Right lobe of liver (tissue), 6 donors: Measurements from ENCODE around the gene NOD2. TPM values are rescaled to one million over a fixed set of nuclear protein-coding genes. Genes with fewer than 3 reads are reported as not detected.

Experiments used
- ATAC-seq, 4 donors: fragments of 200-7000 bp; cut with Tn5 transposase; one replicate each; pipeline ENCODE4 v1.9.1; 2020; ENCODE audit warnings: mild to moderate bottlenecking in 4 of 4, moderate library complexity in 4 of 4
- DNase-seq, 3 donors: peaks; one replicate each; pipeline ENCODE4 v3.0.0-alpha.2; 2020
- H3K27ac ChIP-seq, 3 donors: fragments of 200-600 bp; one replicate each; pipeline ENCODE4 v1.8.0; 2022
- H3K27me3 ChIP-seq, 2 donors: fragments of 200-600 bp; one replicate each; pipeline ENCODE4 v1.8.0; 2022
- H3K36me3 ChIP-seq, 4 donors: fragments of 200-600 bp; sonication (generic) in 1 of 4; one replicate each; pipeline versions ENCODE4 v1.5.1 to v1.8.0; 2017 to 2022; ENCODE audit warnings: control low read depth in 1 of 4
- H3K4me1 ChIP-seq, 4 donors: fragments of 200-600 bp; sonication (generic) in 1 of 4; one replicate each; pipeline versions ENCODE4 v1.5.1 to v1.8.0; 2017 to 2022; ENCODE audit warnings: control low read depth in 1 of 4
- H3K4me3 ChIP-seq, 3 donors: fragments of 200-600 bp; one replicate each; pipeline ENCODE4 v1.8.0; 2022
- H3K9me3 ChIP-seq, 4 donors: fragments of 200-600 bp; sonication (generic) in 1 of 4; one replicate each; pipeline versions ENCODE4 v1.5.1 to v1.8.0; 2017 to 2022; ENCODE audit warnings: control low read depth in 1 of 4
- POLR2A ChIP-seq: fragments of 450-650 bp; IDR thresholded peaks from one replicate; pipeline ENCODE4 v1.6.1; 2017; ENCODE audit warnings: antibody characterized with exemption, mild to moderate bottlenecking
- WGBS: methylation state at CpG from one replicate; pipeline ENCODE4 v1.1.6; 2018; ENCODE audit warnings: low coverage, low lambda C conversion rate; ENCODE audit not compliant: insufficient coverage; ENCODE audit errors: missing lambda C conversion rate; 5-methylcytosine and 5-hydroxymethylcytosine counted together
- intact Hi-C, 2 donors: fragments of 100-400 bp; cut with DNase I; formaldehyde crosslinking; loops; one replicate each; pipeline versions ENCODE4 v1.11.2 to v1.14.1; 2022
- total RNA-seq, 6 experiments: library from RNA; depleted of rRNA in 2 of 6; stranded (reverse); fragments of >200 nt in 2 of 6; fragmentation: NEBNext Ultra II Directional in 3 of 6; extraction: Animal tissue kit (Norgen Biotek cat#: 25700) in 3 of 6; gene quantifications; one replicate each; pipeline versions ENCODE4 v1.1.0 to v1.2.4, GENCODE V29; 2016 to 2023
- TF ChIP-seq, protein P1 (sequence below), 4 donors: fragments of 200-600 bp in 3 of 4; fragments of 450-650 bp in 1 of 4; IDR thresholded peaks; one replicate each; pipeline versions ENCODE4 v1.5.1 to v1.8.0; 2016 to 2022; ENCODE audit warnings: antibody characterized with exemption in 4 of 4, mild to moderate bottlenecking in 2 of 4
- donor health status: DM: no; HTN: yes; CAD: no.
- donor health status: DM: no; HTN: no; CAD: no.
- donor health status: DM: no; HTN: no; CAD: no.
- donor health status: DM: no; HTN: yes; CAD: no.
- donor health status: DM: no; HTN: yes; CAD: no.

NOD2 gene
- total RNA-seq, 6 experiments from 2014 or later: 0.74 to 6.0 (median 1.4) TPM

GRCh38 chr16:50680556-50680893, 12.9 kb upstream of the NOD2 start:
- Histone ChIP-seq H3K4me1 (no peaks in the 10 kb centered on the region), H3K27ac (peak overlapping the region in 2 of 3 donors; percentile 53 to 54), H3K9me3 (no peaks in the 10 kb centered on the region), H3K4me3 (peak overlapping the region in 2 of 3 donors; percentile 18 to 27), H3K36me3 (no peaks in the 10 kb centered on the region), H3K27me3 (no peaks in the 10 kb centered on the region)
- no peak for DNase-seq
- no peak for ATAC-seq
- TF ChIP-seq POLR2A: no peak
- TF ChIP-seq, protein P1, sequence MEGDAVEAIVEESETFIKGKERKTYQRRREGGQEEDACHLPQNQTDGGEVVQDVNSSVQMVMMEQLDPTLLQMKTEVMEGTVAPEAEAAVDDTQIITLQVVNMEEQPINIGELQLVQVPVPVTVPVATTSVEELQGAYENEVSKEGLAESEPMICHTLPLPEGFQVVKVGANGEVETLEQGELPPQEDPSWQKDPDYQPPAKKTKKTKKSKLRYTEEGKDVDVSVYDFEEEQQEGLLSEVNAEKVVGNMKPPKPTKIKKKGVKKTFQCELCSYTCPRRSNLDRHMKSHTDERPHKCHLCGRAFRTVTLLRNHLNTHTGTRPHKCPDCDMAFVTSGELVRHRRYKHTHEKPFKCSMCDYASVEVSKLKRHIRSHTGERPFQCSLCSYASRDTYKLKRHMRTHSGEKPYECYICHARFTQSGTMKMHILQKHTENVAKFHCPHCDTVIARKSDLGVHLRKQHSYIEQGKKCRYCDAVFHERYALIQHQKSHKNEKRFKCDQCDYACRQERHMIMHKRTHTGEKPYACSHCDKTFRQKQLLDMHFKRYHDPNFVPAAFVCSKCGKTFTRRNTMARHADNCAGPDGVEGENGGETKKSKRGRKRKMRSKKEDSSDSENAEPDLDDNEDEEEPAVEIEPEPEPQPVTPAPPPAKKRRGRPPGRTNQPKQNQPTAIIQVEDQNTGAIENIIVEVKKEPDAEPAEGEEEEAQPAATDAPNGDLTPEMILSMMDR (IDR thresholded peaks at IDR 0.05): no peak
- 100% methylated on average over 1 of the region's 3 CpGs for WGBS
- intact Hi-C loops: no loop called here

- intact Hi-C loops: no loop called here
- DNase-seq (no peak), ATAC-seq (peak; percentile 41 to 62 (median 52))
- no peaks in the 10 kb centered on the region for H3K4me1 ChIP-seq
- H3K36me3 ChIP-seq: no peaks in the 10 kb centered on the region
- WGBS: 50% methylated on average over 7 of the region's 16 CpGs
- TF ChIP-seq, protein P1 (IDR thresholded peaks at IDR 0.05): no peak
- TF ChIP-seq POLR2A: no peak
- H3K4me3 ChIP-seq: peak within 1 kb of the TSS; percentile 18 to 27 (median 18)
- H3K9me3 ChIP-seq: no peaks in the 10 kb centered on the region
- H3K27me3 ChIP-seq: no peaks in the 10 kb centered on the region
- peak within 1 kb of the TSS in 2 of 3 donors; percentile 53 to 54 for H3K27ac ChIP-seq
Measured at GRCh38 chr16:50681021-50681885, 12.2 kb upstream of the NOD2 start, which contains the start of gene SNX20. Gene SNX20, minus strand, starts transcription at chr16:50681312. Its CDS starts 3,786 bp downstream, at chr16:50677526.

DNA sequence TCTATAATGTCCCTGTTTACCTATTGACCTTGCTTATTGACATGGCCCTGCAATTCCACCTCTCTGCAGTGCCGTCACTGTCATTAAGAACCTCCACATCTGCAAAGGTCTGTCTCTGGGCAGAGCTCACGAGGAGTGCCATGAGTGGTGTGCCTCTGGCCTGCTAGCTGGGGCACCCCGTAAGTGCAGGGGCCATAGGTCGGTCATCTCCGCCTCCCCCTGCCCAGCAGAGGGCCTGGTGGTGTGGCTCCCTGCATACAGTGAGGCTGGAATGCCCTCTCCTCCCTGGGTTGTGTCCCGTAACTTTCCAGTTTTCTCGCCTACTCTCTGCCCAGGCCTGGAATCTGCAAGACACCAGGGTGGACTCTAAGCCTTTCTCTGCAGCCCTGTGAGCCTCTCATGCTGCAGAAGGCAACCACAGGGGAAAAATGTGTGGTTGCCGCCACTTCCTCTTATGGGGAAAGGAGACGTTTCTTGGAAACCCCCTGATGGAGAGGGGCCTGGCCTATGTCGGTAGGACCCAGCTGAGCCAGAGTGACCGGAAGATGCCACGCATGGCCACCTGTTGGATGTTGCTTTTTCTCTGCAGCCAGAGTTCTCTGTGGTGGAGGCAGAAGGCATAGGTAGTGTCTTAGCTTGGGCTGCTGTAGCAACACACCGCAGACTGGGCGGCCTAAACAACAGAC, 9.6 kb upstream of the NOD2 start:
- WGBS: 67% methylated on average over 3 of the region's 14 CpGs
- ATAC-seq (peak; percentile 5 to 58 (median 45)), DNase-seq (no peak)
- Histone ChIP-seq H3K27me3 (no peaks in the 10 kb centered on the region), H3K4me3 (no peak overlapping the region), H3K27ac (no peak overlapping the region), H3K36me3 (no peaks in the 10 kb centered on the region), H3K4me1 (no peaks in the 10 kb centered on the region), H3K9me3 (no peaks in the 10 kb centered on the region)
- TF ChIP-seq POLR2A: no peak
- intact Hi-C loops: no loop called here

DNA sequence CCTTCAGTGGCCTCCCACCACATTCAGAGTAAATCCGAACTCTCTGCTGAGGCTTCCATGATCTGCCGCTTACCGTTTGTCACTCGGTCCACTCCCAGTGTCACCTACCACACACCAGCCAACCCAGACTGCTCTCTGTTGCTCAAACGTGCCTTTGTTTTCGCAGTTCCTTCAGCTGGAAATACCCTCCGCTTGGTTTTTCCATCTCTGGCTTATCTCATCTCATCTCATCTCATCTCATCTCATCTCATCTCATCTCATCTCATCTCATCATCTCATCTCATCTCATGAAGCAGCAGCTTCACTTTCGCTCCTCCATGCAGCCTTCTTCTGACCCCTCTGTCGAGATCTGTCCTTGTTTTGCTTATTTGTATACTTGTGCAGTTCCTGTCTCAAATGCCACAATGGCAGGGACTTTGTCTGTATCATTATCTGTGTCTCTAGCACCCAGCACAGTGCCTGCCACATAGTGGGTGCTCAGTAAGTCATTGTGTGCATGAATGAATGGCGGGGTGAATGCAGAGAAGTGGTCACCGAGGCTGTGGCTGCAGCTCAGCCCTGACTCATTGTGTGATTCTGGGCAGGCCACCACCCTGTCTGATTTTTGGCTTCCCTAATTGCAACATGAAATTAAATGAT, 8.5 kb upstream of the NOD2 start:
- H3K27ac ChIP-seq: no peak overlapping the region
- no peaks in the 10 kb centered on the region for H3K4me1 ChIP-seq
- H3K4me3 ChIP-seq: no peak overlapping the region
- DNase-seq (no peak), ATAC-seq (peak in 2 of 4 donors; percentile 17 to 23)
- no peaks in the 10 kb centered on the region for H3K36me3 ChIP-seq
- 69% methylated on average over 8 of the region's 11 CpGs for WGBS
- no peaks in the 10 kb centered on the region for H3K27me3 ChIP-seq
- intact Hi-C loops: no loop called here
- no peaks in the 10 kb centered on the region for H3K9me3 ChIP-seq
- TF ChIP-seq, protein P1 (IDR thresholded peaks at IDR 0.05): no peak
- no peak for TF ChIP-seq POLR2A
